PC-9 (cell line): ENCODE measurements around the gene RLN3. TPM values are rescaled to one million over a fixed set of nuclear protein-coding genes. Genes with fewer than 3 reads are reported as not detected.
"Not testable (repeated sequence)": the region's sequence is repeated elsewhere in the genome, so short reads cannot be mapped to it uniquely, and the experiment has no call there.

Experiments used
- BruUV-seq: library from RNA; stranded (reverse); fragments of 400-500 nt; replicated peaks from 2 replicates; lab custom pipeline; 2021; lab: Mats Ljungman, UMichigan
- CTCF ChIA-PET: fragments of 300-600 bp; sonication (Branson Sonifier 250); formaldehyde crosslinking; loops from one replicate; lab custom pipeline; 2022; ENCODE audit warnings: antibody characterized with exemption; lab: Charles Lee
- POLR2A ChIA-PET: fragments of 300-600 bp; sonication (Branson Sonifier 250); formaldehyde crosslinking; loops from one replicate; lab custom pipeline; 2022; ENCODE audit warnings: antibody characterized with exemption; ENCODE audit not compliant: unreplicated experiment; lab: Charles Lee
- DNase-seq, 2 experiments: peaks; one replicate each; pipeline versions ENCODE4 v3.0.0 to v3.0.0-alpha.2; 2015 to 2022; ENCODE audit warnings: mixed read lengths in 1 of 2
- H2AFZ ChIP-seq: fragments of 200-600 bp; sonication (generic); 2 replicates; pipeline ENCODE4 v1.8.1; 2017; ENCODE audit warnings: antibody characterized with exemption
- H3F3A ChIP-seq: fragments of 200-600 bp; sonication (generic); 2 replicates; pipeline ENCODE4 v1.8.1; 2017; ENCODE audit warnings: antibody characterized with exemption, mild to moderate bottlenecking, low read depth; ENCODE audit not compliant: insufficient read depth
- H3K27ac ChIP-seq: fragments of 200-600 bp; sonication (generic); 2 replicates; pipeline ENCODE4 v1.6.1; 2016; ENCODE audit warnings: mixed run types
- H3K27me3 ChIP-seq: fragments of 200-600 bp; sonication (generic); 2 replicates; pipeline ENCODE4 v1.6.1; 2016; ENCODE audit warnings: low read depth, mixed run types; ENCODE audit not compliant: insufficient read depth
- H3K36me3 ChIP-seq: fragments of 200-600 bp; sonication (generic); 2 replicates; pipeline ENCODE4 v1.6.1; 2016; ENCODE audit warnings: low read depth, mixed run types
- H3K4me1 ChIP-seq: fragments of 200-600 bp; sonication (generic); replicated peaks from 2 replicates; pipeline ENCODE4 v1.6.1; 2016; ENCODE audit warnings: mixed run types; ENCODE audit not compliant: insufficient read depth
- H3K4me2 ChIP-seq: fragments of 200-600 bp; sonication (generic); 2 replicates; pipeline ENCODE4 v1.6.1; 2017; ENCODE audit warnings: mixed run types
- H3K4me3 ChIP-seq: fragments of 200-600 bp; sonication (generic); 2 replicates; pipeline ENCODE4 v1.6.1; 2016; ENCODE audit warnings: mixed run types
- H3K79me2 ChIP-seq: fragments of 200-600 bp; sonication (generic); 2 replicates; pipeline ENCODE4 v1.6.1; 2017; ENCODE audit warnings: low read depth, mixed run types
- H3K9me2 ChIP-seq: fragments of 200-600 bp; sonication (generic); 2 replicates; pipeline ENCODE4 v1.8.1; 2017; ENCODE audit warnings: mild to moderate bottlenecking; ENCODE audit not compliant: insufficient read depth
- H3K9me3 ChIP-seq: fragments of 200-600 bp; sonication (generic); 2 replicates; pipeline ENCODE4 v1.8.1; 2016; ENCODE audit warnings: low read depth; ENCODE audit not compliant: insufficient read depth
- H4K20me1 ChIP-seq: fragments of 200-600 bp; sonication (generic); 2 replicates; pipeline ENCODE4 v1.8.1; 2017; ENCODE audit not compliant: insufficient read depth
- EZH2 ChIP-seq: fragments of 200-600 bp; sonication (generic); IDR thresholded peaks from 2 replicates; pipeline ENCODE4 v1.8.0; 2017; ENCODE audit warnings: antibody characterized with exemption, low read depth
- intact Hi-C: fragments of 100-400 bp; cut with micrococcal nuclease; formaldehyde crosslinking; loops from one replicate; pipeline ENCODE4 v1.10.0; 2022; ENCODE audit not compliant: unreplicated experiment
- total RNA-seq: library from RNA; stranded (reverse); gene quantifications from 2 replicates; pipeline ENCODE4 v1.2.3, GENCODE V29; 2021
- TF ChIP-seq, protein P1 (sequence below): fragments of 200-600 bp; sonication (generic); conservative IDR thresholded peaks from 2 replicates; pipeline ENCODE4 v1.6.1; 2017; ENCODE audit warnings: mixed run types, antibody characterized with exemption, mild to moderate bottlenecking, moderate library complexity

The RLN3 gene
- total RNA-seq, 1 experiment from 2014 or later: not detected

- no peak overlapping the region for H3K27ac ChIP-seq
- no peak overlapping the region for H2AFZ ChIP-seq
- H3K4me2 ChIP-seq: no peak overlapping the region
- ChIA-PET POLR2A (no interaction called here), CTCF (interaction anchor here (0.7 to 1.0 kb wide), 2 partner anchors 37 to 176 kb away, joined by 5 to 23 read pairs; no protein-coding TSS in a partner anchor)
- BruUV-seq: no TSS peak
- no peaks in the 10 kb centered on the region for H3K9me2 ChIP-seq
- no peaks in the 10 kb centered on the region for H3K27me3 ChIP-seq
- no peak overlapping the region for H3K4me3 ChIP-seq
- no peaks in the 10 kb centered on the region for H3K9me3 ChIP-seq
- TF ChIP-seq, protein P1, sequence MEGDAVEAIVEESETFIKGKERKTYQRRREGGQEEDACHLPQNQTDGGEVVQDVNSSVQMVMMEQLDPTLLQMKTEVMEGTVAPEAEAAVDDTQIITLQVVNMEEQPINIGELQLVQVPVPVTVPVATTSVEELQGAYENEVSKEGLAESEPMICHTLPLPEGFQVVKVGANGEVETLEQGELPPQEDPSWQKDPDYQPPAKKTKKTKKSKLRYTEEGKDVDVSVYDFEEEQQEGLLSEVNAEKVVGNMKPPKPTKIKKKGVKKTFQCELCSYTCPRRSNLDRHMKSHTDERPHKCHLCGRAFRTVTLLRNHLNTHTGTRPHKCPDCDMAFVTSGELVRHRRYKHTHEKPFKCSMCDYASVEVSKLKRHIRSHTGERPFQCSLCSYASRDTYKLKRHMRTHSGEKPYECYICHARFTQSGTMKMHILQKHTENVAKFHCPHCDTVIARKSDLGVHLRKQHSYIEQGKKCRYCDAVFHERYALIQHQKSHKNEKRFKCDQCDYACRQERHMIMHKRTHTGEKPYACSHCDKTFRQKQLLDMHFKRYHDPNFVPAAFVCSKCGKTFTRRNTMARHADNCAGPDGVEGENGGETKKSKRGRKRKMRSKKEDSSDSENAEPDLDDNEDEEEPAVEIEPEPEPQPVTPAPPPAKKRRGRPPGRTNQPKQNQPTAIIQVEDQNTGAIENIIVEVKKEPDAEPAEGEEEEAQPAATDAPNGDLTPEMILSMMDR: peak; percentile 95
- TF ChIP-seq EZH2: no peak
- H3K36me3 ChIP-seq: no peaks in the 10 kb centered on the region
- H4K20me1 ChIP-seq: no peaks in the 10 kb centered on the region
- peak; percentile 56 to 58 for DNase-seq
- no peaks in the 10 kb centered on the region for H3K4me1 ChIP-seq
- no peaks in the 10 kb centered on the region for H3K79me2 ChIP-seq
- intact Hi-C loops: no loop called here
- H3F3A ChIP-seq: no peaks in the 10 kb centered on the region
These were observed 20.6 kb downstream of the RLN3 start for GRCh38 chr19:14048443-14049153.

GRCh38 chr19:14050512-14050911, 22.6 kb downstream of the RLN3 start:
- CTCF ChIA-PET: no interaction called here

DNA sequence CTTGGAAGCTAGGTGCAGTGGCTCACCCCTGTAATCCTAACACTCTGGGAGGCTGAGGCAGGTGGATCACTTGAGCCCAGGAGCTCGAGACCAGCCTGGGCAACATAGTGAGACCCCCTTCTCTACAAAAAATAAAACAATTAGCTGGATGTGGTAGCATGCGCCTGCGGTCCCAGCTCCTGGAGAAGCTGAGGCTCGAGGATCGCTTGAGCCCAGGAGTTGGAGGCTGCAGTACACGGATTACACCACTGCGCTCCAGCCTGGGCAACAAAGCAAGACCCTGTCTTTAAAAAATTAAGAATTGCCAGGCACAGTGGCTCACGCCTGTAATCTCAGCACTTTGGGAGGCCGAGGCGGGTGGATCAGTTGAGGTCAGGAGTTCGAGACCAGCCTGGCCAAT, 23.0 kb downstream of the RLN3 start:
- H3K4me1 ChIP-seq, H3K9me3 ChIP-seq, H3K9me2 ChIP-seq, H3K27me3 ChIP-seq, H3K4me3 ChIP-seq, H2AFZ ChIP-seq, H3K36me3 ChIP-seq, DNase-seq, BruUV-seq, H4K20me1 ChIP-seq, H3K79me2 ChIP-seq, H3K4me2 ChIP-seq, POLR2A ChIA-PET, CTCF ChIA-PET, H3K27ac ChIP-seq, H3F3A ChIP-seq, intact Hi-C loops: not testable (repeated sequence)

More at GRCh38 chr19:14050512-14050911, 22.6 kb downstream of the RLN3 start:
- H4K20me1 ChIP-seq: no peaks in the 10 kb centered on the region
- no peaks in the 10 kb centered on the region for H3K9me3 ChIP-seq
- TF ChIP-seq, protein P1: no peak
- no peak for TF ChIP-seq EZH2
- intact Hi-C loops: no loop called here
- no peaks in the 10 kb centered on the region for H3K27me3 ChIP-seq
- H3K4me1 ChIP-seq: no peaks in the 10 kb centered on the region
- DNase-seq: no peak
- POLR2A ChIA-PET: interaction anchor here (0.6 kb wide), 1 partner anchor 31 kb away, joined by 3 read pairs; no protein-coding TSS in a partner anchor
- no TSS peak for BruUV-seq
- H3K79me2 ChIP-seq: no peaks in the 10 kb centered on the region
- no peak overlapping the region for H3K27ac ChIP-seq
- no peak overlapping the region for H3K4me3 ChIP-seq
- no peaks in the 10 kb centered on the region for H3F3A ChIP-seq
- no peak overlapping the region for H2AFZ ChIP-seq
- H3K4me2 ChIP-seq: no peak overlapping the region
- no peaks in the 10 kb centered on the region for H3K36me3 ChIP-seq
- no peaks in the 10 kb centered on the region for H3K9me2 ChIP-seq
